Liver (tissue), 9 donors: ENCODE measurements around the gene TRMT11. TPM values are rescaled to one million over a fixed set of nuclear protein-coding genes. Genes with fewer than 3 reads are reported as not detected.

Experiments
- DNase-seq: peaks from one replicate; pipeline ENCODE4 v3.0.0-alpha.2; 2017; ENCODE audit warnings: low spot score
- H3K27ac ChIP-seq, 2 donors: one replicate each; pipeline ENCODE4 v1.7.0; 2013; ENCODE audit warnings: inconsistent platforms in 2 of 2, low read length in 2 of 2, control low read depth in 1 of 2, low read depth in 1 of 2, mild to moderate bottlenecking in 1 of 2
- H3K27me3 ChIP-seq, 4 donors: one replicate each; pipeline versions ENCODE4 v1.6.1 to v1.7.0; 2013; ENCODE audit warnings: low read length in 3 of 4, inconsistent platforms in 1 of 4, mild to moderate bottlenecking in 1 of 4, moderate library complexity in 1 of 4; ENCODE audit not compliant: control insufficient read depth in 4 of 4, insufficient read depth in 4 of 4
- H3K36me3 ChIP-seq, 4 donors: one replicate each; pipeline versions ENCODE4 v1.6.1 to v1.7.0; 2013; ENCODE audit warnings: low read length in 3 of 4, mild to moderate bottlenecking in 3 of 4, low read depth in 1 of 4, moderate library complexity in 1 of 4; ENCODE audit not compliant: control insufficient read depth in 4 of 4, insufficient read depth in 3 of 4
- H3K4me1 ChIP-seq, 4 donors: one replicate each; pipeline versions ENCODE4 v1.6.1 to v1.7.0; 2013; ENCODE audit warnings: low read length in 3 of 4, mild to moderate bottlenecking in 3 of 4, moderate library complexity in 1 of 4; ENCODE audit not compliant: control insufficient read depth in 4 of 4, insufficient read depth in 4 of 4
- H3K4me3 ChIP-seq, 3 donors: one replicate each; pipeline versions ENCODE4 v1.6.1 to v1.7.0; 2013; ENCODE audit warnings: low read length in 3 of 3, control low read depth in 1 of 3, low read depth in 1 of 3, mild to moderate bottlenecking in 1 of 3
- H3K9ac ChIP-seq, 2 donors: one replicate each; pipeline ENCODE4 v1.7.0; 2013; ENCODE audit warnings: low read length in 2 of 2, mild to moderate bottlenecking in 2 of 2, moderate library complexity in 2 of 2, control low read depth in 1 of 2, low read depth in 1 of 2
- H3K9me3 ChIP-seq, 4 donors: one replicate each; pipeline versions ENCODE4 v1.6.1 to v1.7.0; 2013; ENCODE audit warnings: low read length in 3 of 4; ENCODE audit not compliant: control insufficient read depth in 4 of 4
- CTCF ChIP-seq: fragments of 150-350 bp; IDR thresholded peaks from 2 replicates; pipeline ENCODE4 v1.5.1; 2017; ENCODE audit warnings: improper control_type of control experiment, low read depth, low read length; ENCODE audit not compliant: missing input control
- EGR1 ChIP-seq, 2 donors: IDR thresholded peaks; 2 replicates each; pipeline ENCODE4 v1.6.1; 2016 to 2018; ENCODE audit warnings: antibody characterized with exemption in 2 of 2, low read depth in 2 of 2
- FOXA1 ChIP-seq: IDR thresholded peaks from 2 replicates; pipeline ENCODE4 v1.6.1; 2016; ENCODE audit warnings: antibody characterized with exemption
- FOXA2 ChIP-seq: IDR thresholded peaks from 2 replicates; pipeline ENCODE4 v1.6.1; 2016; ENCODE audit warnings: antibody characterized with exemption
- GABPA ChIP-seq, 2 donors: IDR thresholded peaks in 1 of 2; conservative IDR thresholded peaks in 1 of 2; 2 replicates each; pipeline ENCODE4 v1.6.1; 2016; ENCODE audit warnings: antibody characterized with exemption in 2 of 2, mild to moderate bottlenecking in 1 of 2, moderate library complexity in 1 of 2
- HNF4A ChIP-seq, 2 donors: conservative IDR thresholded peaks; 2 replicates each; pipeline ENCODE4 v1.6.1; 2016; ENCODE audit warnings: antibody characterized with exemption in 2 of 2, mild to moderate bottlenecking in 2 of 2
- HNF4G ChIP-seq: IDR thresholded peaks from 2 replicates; pipeline ENCODE4 v1.6.1; 2016; ENCODE audit warnings: antibody characterized with exemption
- JUND ChIP-seq, 2 donors: IDR thresholded peaks; 2 replicates each; pipeline ENCODE4 v1.6.1; 2016; ENCODE audit warnings: antibody characterized with exemption in 2 of 2
- MAX ChIP-seq: IDR thresholded peaks from 2 replicates; pipeline ENCODE4 v1.6.1; 2016; ENCODE audit warnings: antibody characterized with exemption
- NR2F2 ChIP-seq: IDR thresholded peaks from 2 replicates; pipeline ENCODE4 v1.6.1; 2016; ENCODE audit warnings: antibody characterized with exemption
- RAD21 ChIP-seq, 2 donors: IDR thresholded peaks; 2 replicates each; pipeline ENCODE4 v1.6.1; 2016; ENCODE audit warnings: antibody characterized with exemption in 2 of 2, mild to moderate bottlenecking in 2 of 2
- REST ChIP-seq: IDR thresholded peaks from 2 replicates; pipeline ENCODE4 v1.6.1; 2016; ENCODE audit warnings: antibody characterized with exemption, mild to moderate bottlenecking
- RXRA ChIP-seq, 2 donors: IDR thresholded peaks; 2 replicates each; pipeline ENCODE4 v1.6.1; 2017 to 2018; ENCODE audit warnings: antibody characterized with exemption in 2 of 2, mild to moderate bottlenecking in 1 of 2
- SP1 ChIP-seq: IDR thresholded peaks from 2 replicates; pipeline ENCODE4 v1.6.1; 2018; ENCODE audit warnings: antibody characterized with exemption, mild to moderate bottlenecking
- TAF1 ChIP-seq: conservative IDR thresholded peaks from 2 replicates; pipeline ENCODE4 v1.6.1; 2016; ENCODE audit warnings: antibody characterized with exemption, mild to moderate bottlenecking
- YY1 ChIP-seq: IDR thresholded peaks from 2 replicates; pipeline ENCODE4 v1.6.1; 2016; ENCODE audit warnings: antibody characterized with exemption, mild to moderate bottlenecking
- WGBS: extraction: QIAGEN DNeasy Blood & Tissue Kit; methylation state at CpG from one replicate; pipeline ENCODE4 v1.1.7; 2013; 5-methylcytosine and 5-hydroxymethylcytosine counted together
- polyA plus RNA-seq, 2 donors: library from polyadenylated mRNA; stranded (reverse) in 1 of 2; unstranded in 1 of 2; fragments of 200-250 nt in 1 of 2; fragments of >200 nt in 1 of 2; fragmentation: Nextera tagmentation in 1 of 2; extraction: Ambion mirVana in 1 of 2; gene quantifications; one replicate each; pipeline versions ENCODE4 v1.2.1 to v1.2.3, GENCODE V29; 2013 to 2015
- total RNA-seq, 2 donors: library from RNA; depleted of rRNA; stranded (reverse); fragments of >200 nt; gene quantifications; one replicate each; pipeline ENCODE4 v1.2.3, GENCODE V29; 2014
- TF ChIP-seq, protein P1 (sequence below): IDR thresholded peaks from 2 replicates; pipeline ENCODE4 v1.6.1; 2016; ENCODE audit warnings: antibody characterized with exemption
- donor health status: healthy.
- donor health status: healthy.
- donor health status: healthy.
- donor health status: healthy.
- donor health status: healthy.

Gene TRMT11
- total and polyA plus RNA-seq, 4 donors = 9.9 to 82.3 (median 17.2) TPM

GRCh38 chr6:126060400-126060799, 74.1 kb downstream of the TRMT11 start:
- no peak overlapping the region for H3K9ac ChIP-seq

More at GRCh38 chr6:126060400-126060799, 74.1 kb downstream of the TRMT11 start:
- WGBS = 88% methylated on average over 5 of the region's 5 CpGs
- H3K4me1 ChIP-seq = no peaks in the 10 kb centered on the region
- no peak for DNase-seq
- no peak for TF ChIP-seq JUND (IDR thresholded peaks at IDR 0.05)
- no peak for TF ChIP-seq RXRA (IDR thresholded peaks at IDR 0.05)
- no peak for TF ChIP-seq TAF1
- no peak for TF ChIP-seq SP1
- no peak for TF ChIP-seq RAD21 (IDR thresholded peaks at IDR 0.05)
- no peak for TF ChIP-seq CTCF
- TF ChIP-seq, protein P1, sequence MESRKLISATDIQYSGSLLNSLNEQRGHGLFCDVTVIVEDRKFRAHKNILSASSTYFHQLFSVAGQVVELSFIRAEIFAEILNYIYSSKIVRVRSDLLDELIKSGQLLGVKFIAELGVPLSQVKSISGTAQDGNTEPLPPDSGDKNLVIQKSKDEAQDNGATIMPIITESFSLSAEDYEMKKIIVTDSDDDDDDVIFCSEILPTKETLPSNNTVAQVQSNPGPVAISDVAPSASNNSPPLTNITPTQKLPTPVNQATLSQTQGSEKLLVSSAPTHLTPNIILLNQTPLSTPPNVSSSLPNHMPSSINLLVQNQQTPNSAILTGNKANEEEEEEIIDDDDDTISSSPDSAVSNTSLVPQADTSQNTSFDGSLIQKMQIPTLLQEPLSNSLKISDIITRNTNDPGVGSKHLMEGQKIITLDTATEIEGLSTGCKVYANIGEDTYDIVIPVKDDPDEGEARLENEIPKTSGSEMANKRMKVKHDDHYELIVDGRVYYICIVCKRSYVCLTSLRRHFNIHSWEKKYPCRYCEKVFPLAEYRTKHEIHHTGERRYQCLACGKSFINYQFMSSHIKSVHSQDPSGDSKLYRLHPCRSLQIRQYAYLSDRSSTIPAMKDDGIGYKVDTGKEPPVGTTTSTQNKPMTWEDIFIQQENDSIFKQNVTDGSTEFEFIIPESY = no peak
- TF ChIP-seq MAX = no peak
- no peak for TF ChIP-seq REST
- no peak for TF ChIP-seq NR2F2
- TF ChIP-seq FOXA1 = no peak
- TF ChIP-seq HNF4G = no peak
- no peak for TF ChIP-seq FOXA2
- no peak for TF ChIP-seq HNF4A (conservative IDR thresholded peaks at IDR 0.05)
- TF ChIP-seq YY1 = no peak
- no peak for TF ChIP-seq EGR1 (IDR thresholded peaks at IDR 0.05; ENCODE audit: low read depth in 2 of 2)
- TF ChIP-seq GABPA (IDR thresholded peaks at IDR 0.05 in 1 of 2, conservative IDR thresholded peaks at IDR 0.05 in 1 of 2) = no peak
- no peak overlapping the region for H3K27ac ChIP-seq
- no peaks in the 10 kb centered on the region for H3K27me3 ChIP-seq
- no peaks in the 10 kb centered on the region for H3K9me3 ChIP-seq
- no peak overlapping the region for H3K4me3 ChIP-seq
- H3K36me3 ChIP-seq = peaks cover 0 to 10% (median under 1%) of the 10 kb centered on the region in 4 donors
